Peyer's patch (tissue), 4 donors: ENCODE results near the gene HMG20B.

Experiments used
- POLR2A ChIP-seq, 2 donors: fragments of 450-650 bp; IDR thresholded peaks; one replicate each; pipeline ENCODE4 v1.5.1; 2017; ENCODE audit warnings: antibody characterized with exemption in 2 of 2, mild to moderate bottlenecking in 2 of 2, moderate library complexity in 2 of 2
- TF ChIP-seq, protein P1 (sequence below), 6 experiments: fragments of 450-650 bp in 4 of 6; fragments of 200-600 bp in 2 of 6; sonication (generic) in 1 of 6; IDR thresholded peaks; one replicate each; pipeline ENCODE4 v1.5.1; 2017 to 2019; ENCODE audit warnings: antibody characterized with exemption in 6 of 6, mild to moderate bottlenecking in 3 of 6, moderate library complexity in 1 of 6

DNA sequence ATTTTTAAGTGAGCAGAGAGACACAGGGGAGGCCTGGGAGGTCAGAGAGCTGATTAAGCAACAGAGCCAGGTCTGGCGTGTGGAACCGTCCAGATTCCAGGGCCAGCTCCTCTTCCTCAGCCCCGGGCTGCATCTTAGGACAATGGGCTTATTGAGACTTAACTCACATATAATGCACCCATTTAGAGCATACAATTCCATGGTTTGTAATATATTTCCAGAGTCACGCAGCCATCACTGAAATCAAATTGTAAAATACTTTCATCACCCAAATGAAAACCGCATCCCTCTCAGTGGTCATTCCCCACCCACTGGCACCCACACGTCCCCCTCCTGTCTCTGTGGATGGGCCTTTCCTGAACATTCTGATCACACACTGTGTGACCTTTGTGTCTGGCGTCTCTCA is 2.1 kb upstream of the HMG20B start:
- TF ChIP-seq, protein P1, sequence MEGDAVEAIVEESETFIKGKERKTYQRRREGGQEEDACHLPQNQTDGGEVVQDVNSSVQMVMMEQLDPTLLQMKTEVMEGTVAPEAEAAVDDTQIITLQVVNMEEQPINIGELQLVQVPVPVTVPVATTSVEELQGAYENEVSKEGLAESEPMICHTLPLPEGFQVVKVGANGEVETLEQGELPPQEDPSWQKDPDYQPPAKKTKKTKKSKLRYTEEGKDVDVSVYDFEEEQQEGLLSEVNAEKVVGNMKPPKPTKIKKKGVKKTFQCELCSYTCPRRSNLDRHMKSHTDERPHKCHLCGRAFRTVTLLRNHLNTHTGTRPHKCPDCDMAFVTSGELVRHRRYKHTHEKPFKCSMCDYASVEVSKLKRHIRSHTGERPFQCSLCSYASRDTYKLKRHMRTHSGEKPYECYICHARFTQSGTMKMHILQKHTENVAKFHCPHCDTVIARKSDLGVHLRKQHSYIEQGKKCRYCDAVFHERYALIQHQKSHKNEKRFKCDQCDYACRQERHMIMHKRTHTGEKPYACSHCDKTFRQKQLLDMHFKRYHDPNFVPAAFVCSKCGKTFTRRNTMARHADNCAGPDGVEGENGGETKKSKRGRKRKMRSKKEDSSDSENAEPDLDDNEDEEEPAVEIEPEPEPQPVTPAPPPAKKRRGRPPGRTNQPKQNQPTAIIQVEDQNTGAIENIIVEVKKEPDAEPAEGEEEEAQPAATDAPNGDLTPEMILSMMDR (IDR thresholded peaks at IDR 0.05): no peak
- TF ChIP-seq POLR2A (IDR thresholded peaks at IDR 0.05): no peak
